HAP-1 (cell line): ENCODE measurements around the gene CYP8B1.

Experiments used
- DNase-seq, 2 experiments: peaks; one replicate each; pipeline ENCODE4 v3.0.0-alpha.2; 2016 to 2020; ENCODE audit warnings: low spot score in 2 of 2
- H3K27me3 ChIP-seq: fragments of 250-450 bp; sonication (Bioruptor Pico); 2 replicates; pipeline ENCODE4 v1.5.1; 2020; ENCODE audit warnings: low read depth, mild to moderate bottlenecking, moderate library complexity
- H3K36me3 ChIP-seq: fragments of 250-450 bp; sonication (Bioruptor Pico); replicated peaks from 2 replicates; pipeline ENCODE4 v1.5.1; 2020; ENCODE audit warnings: mild to moderate bottlenecking
- H3K4me1 ChIP-seq: fragments of 250-450 bp; sonication (Bioruptor Pico); 2 replicates; pipeline ENCODE4 v1.5.1; 2020; ENCODE audit warnings: mild to moderate bottlenecking
- H3K4me3 ChIP-seq: fragments of 250-450 bp; sonication (Bioruptor Pico); 2 replicates; pipeline ENCODE4 v1.5.1; 2020; ENCODE audit warnings: mild to moderate bottlenecking, moderate library complexity
- H3K9me3 ChIP-seq: fragments of 250-450 bp; sonication (Bioruptor Pico); 2 replicates; pipeline ENCODE4 v1.5.1; 2020; ENCODE audit warnings: mild to moderate bottlenecking, moderate library complexity
- in situ Hi-C: fragments of 300-500 bp; cut with MboI; formaldehyde crosslinking; loops from 3 replicates; pipeline ENCODE4 v1.14.3; 2020; ENCODE audit warnings: low sequenced_read_pairs, inconsistent platforms, mixed read lengths

Gene CYP8B1

GRCh38 chr3:42855547-42856380 lies 19.9 kb downstream of the CYP8B1 start:
- H3K4me1 ChIP-seq, result no peaks in the 10 kb centered on the region
- in situ Hi-C loops, result loop anchor here (25.0 kb wide), 1 partner anchor 618 kb away; no protein-coding TSS in a partner anchor
- no peak overlapping the region for H3K4me3 ChIP-seq
- H3K9me3 ChIP-seq, result no peaks in the 10 kb centered on the region
- no peak for DNase-seq
- no peaks in the 10 kb centered on the region for H3K36me3 ChIP-seq
- peaks cover 14% of the 10 kb centered on the region for H3K27me3 ChIP-seq

GRCh38 chr3:42855219-42855546 lies 20.5 kb downstream of the CYP8B1 start:
- Histone ChIP-seq H3K4me1 (no peaks in the 10 kb centered on the region), H3K4me3 (no peak overlapping the region), H3K36me3 (no peaks in the 10 kb centered on the region), H3K27me3 (peaks cover 20% of the 10 kb centered on the region), H3K9me3 (no peaks in the 10 kb centered on the region)
- in situ Hi-C loops, result loop anchor here (25.0 kb wide), 1 partner anchor 618 kb away; no protein-coding TSS in a partner anchor
- DNase-seq, result no peak

- Histone ChIP-seq H3K4me1 (no peaks in the 10 kb centered on the region), H3K36me3 (no peaks in the 10 kb centered on the region), H3K27me3 (peaks cover 20% of the 10 kb centered on the region), H3K4me3 (no peak overlapping the region), H3K9me3 (no peaks in the 10 kb centered on the region)
- no peak for DNase-seq
- in situ Hi-C loops, result loop anchor here (25.0 kb wide), 1 partner anchor 617 kb away; no protein-coding TSS in a partner anchor
Measured at GRCh38 chr3:42853739-42854302, 21.9 kb downstream of the CYP8B1 start.

- Histone ChIP-seq H3K9me3 (no peaks in the 10 kb centered on the region), H3K4me3 (no peak overlapping the region), H3K27me3 (peaks cover 23% of the 10 kb centered on the region), H3K4me1 (no peaks in the 10 kb centered on the region), H3K36me3 (no peaks in the 10 kb centered on the region)
- in situ Hi-C loops, result loop anchor here (25.0 kb wide), 1 partner anchor 616 kb away; no protein-coding TSS in a partner anchor
- DNase-seq, result no peak
Measured at GRCh38 chr3:42853056-42853455, 22.6 kb downstream of the CYP8B1 start.

- Histone ChIP-seq H3K36me3 (no peaks in the 10 kb centered on the region), H3K4me3 (no peak overlapping the region), H3K9me3 (no peaks in the 10 kb centered on the region), H3K27me3 (peaks cover 23% of the 10 kb centered on the region), H3K4me1 (no peaks in the 10 kb centered on the region)
- in situ Hi-C loops, result loop anchor here (25.0 kb wide), 1 partner anchor 615 kb away; no protein-coding TSS in a partner anchor
- DNase-seq, result no peak
Measured at GRCh38 chr3:42852441-42852840, 23.2 kb downstream of the CYP8B1 start.

GRCh38 chr3:42851228-42851834 lies 24.3 kb downstream of the CYP8B1 start:
- in situ Hi-C loops, result loop anchor here (25.0 kb wide), 1 partner anchor 614 kb away; no protein-coding TSS in a partner anchor
- no peak for DNase-seq
- H3K36me3 ChIP-seq, result no peaks in the 10 kb centered on the region
- no peaks in the 10 kb centered on the region for H3K9me3 ChIP-seq
- H3K27me3 ChIP-seq, result peaks cover 30% of the 10 kb centered on the region
- no peaks in the 10 kb centered on the region for H3K4me1 ChIP-seq
- no peak overlapping the region for H3K4me3 ChIP-seq

GRCh38 chr3:42850263-42850662 lies 25.4 kb downstream of the CYP8B1 start:
- Histone ChIP-seq H3K4me1 (no peaks in the 10 kb centered on the region), H3K27me3 (peaks cover 30% of the 10 kb centered on the region), H3K9me3 (no peaks in the 10 kb centered on the region), H3K4me3 (no peak overlapping the region), H3K36me3 (no peaks in the 10 kb centered on the region)
- DNase-seq, result no peak
- in situ Hi-C loops, result loop anchor here (25.0 kb wide), 1 partner anchor 613 kb away; no protein-coding TSS in a partner anchor

GRCh38 chr3:42849017-42849416 lies 26.7 kb downstream of the CYP8B1 start:
- in situ Hi-C loops, result no loop called here
- Histone ChIP-seq H3K9me3 (no peaks in the 10 kb centered on the region), H3K36me3 (no peaks in the 10 kb centered on the region), H3K4me1 (no peaks in the 10 kb centered on the region), H3K4me3 (no peak overlapping the region), H3K27me3 (peaks cover 33% of the 10 kb centered on the region)
- no peak for DNase-seq

GRCh38 chr3:42847731-42848130 lies 27.9 kb downstream of the CYP8B1 start:
- H3K4me1 ChIP-seq, result no peaks in the 10 kb centered on the region
- no peaks in the 10 kb centered on the region for H3K9me3 ChIP-seq
- no peak for DNase-seq
- no peaks in the 10 kb centered on the region for H3K36me3 ChIP-seq
- peaks cover 32% of the 10 kb centered on the region for H3K27me3 ChIP-seq
- in situ Hi-C loops, result no loop called here
- H3K4me3 ChIP-seq, result no peak overlapping the region

GRCh38 chr3:42846685-42847522 lies 28.8 kb downstream of the CYP8B1 start:
- no peak for DNase-seq

GRCh38 chr3:42844815-42845214 lies 30.9 kb downstream of the CYP8B1 start:
- Histone ChIP-seq H3K36me3 (no peaks in the 10 kb centered on the region), H3K4me3 (no peak overlapping the region), H3K27me3 (peaks cover 18% of the 10 kb centered on the region), H3K9me3 (no peaks in the 10 kb centered on the region), H3K4me1 (no peaks in the 10 kb centered on the region)
- no peak for DNase-seq
- in situ Hi-C loops, result no loop called here

More at GRCh38 chr3:42846685-42847522, 28.8 kb downstream of the CYP8B1 start:
- H3K9me3 ChIP-seq, result no peaks in the 10 kb centered on the region
- H3K36me3 ChIP-seq, result no peaks in the 10 kb centered on the region
- H3K27me3 ChIP-seq, result peaks cover 29% of the 10 kb centered on the region
- no peaks in the 10 kb centered on the region for H3K4me1 ChIP-seq
- in situ Hi-C loops, result no loop called here
- no peak overlapping the region for H3K4me3 ChIP-seq

- in situ Hi-C loops, result no loop called here
- H3K4me1 ChIP-seq, result no peaks in the 10 kb centered on the region
- H3K36me3 ChIP-seq, result no peaks in the 10 kb centered on the region
- no peak for DNase-seq
- H3K4me3 ChIP-seq, result no peak overlapping the region
- peaks cover 20% of the 10 kb centered on the region for H3K27me3 ChIP-seq
- H3K9me3 ChIP-seq, result no peaks in the 10 kb centered on the region
Measured at GRCh38 chr3:42844412-42844713, 31.3 kb downstream of the CYP8B1 start.

- no peak overlapping the region for H3K4me3 ChIP-seq
- peaks cover 25% of the 10 kb centered on the region for H3K27me3 ChIP-seq
- in situ Hi-C loops, result no loop called here
- H3K4me1 ChIP-seq, result no peaks in the 10 kb centered on the region
- H3K36me3 ChIP-seq, result no peaks in the 10 kb centered on the region
- no peaks in the 10 kb centered on the region for H3K9me3 ChIP-seq
- DNase-seq, result no peak
Measured at GRCh38 chr3:42843713-42844411, 31.8 kb downstream of the CYP8B1 start.
